GF-D8 (cell line): ENCODE results near the gene OSBPL6.
"Not testable (repeated sequence)": the region's sequence is repeated elsewhere in the genome, so short reads cannot be mapped to it uniquely, and the experiment has no call there.

Source experiments
- DNase-seq: peaks from one replicate; lab custom pipeline; 2025; lab: John Stamatoyannopoulos, UW

The OSBPL6 gene

GRCh38 chr2:178198441-178198840, 4.1 kb downstream of the OSBPL6 start:
- DNase-seq, result not testable (repeated sequence)

- no peak for DNase-seq
Measured at GRCh38 chr2:178199334-178199733, 5.0 kb downstream of the OSBPL6 start.

- no peak for DNase-seq
Measured at GRCh38 chr2:178200331-178200730, 6.0 kb downstream of the OSBPL6 start.

GRCh38 chr2:178202927-178203326, 8.6 kb downstream of the OSBPL6 start:
- no peak for DNase-seq

GRCh38 chr2:178204977-178205376, 10.7 kb downstream of the OSBPL6 start:
- no peak for DNase-seq

GRCh38 chr2:178205853-178206521, 11.7 kb downstream of the OSBPL6 start:
- DNase-seq, result no peak

GRCh38 chr2:178208336-178208735, 14.0 kb downstream of the OSBPL6 start:
- DNase-seq, result no peak

GRCh38 chr2:178208817-178209216, 14.5 kb downstream of the OSBPL6 start:
- no peak for DNase-seq

- DNase-seq, result no peak
Measured at GRCh38 chr2:178211460-178211859, 17.1 kb downstream of the OSBPL6 start.

GRCh38 chr2:178211943-178212342, 17.6 kb downstream of the OSBPL6 start:
- no peak for DNase-seq

GRCh38 chr2:178213991-178214390, 19.7 kb downstream of the OSBPL6 start:
- no peak for DNase-seq

- DNase-seq, result no peak
Measured at GRCh38 chr2:178219247-178219646, 24.9 kb downstream of the OSBPL6 start.

- DNase-seq, result no peak
Measured at GRCh38 chr2:178220814-178221213, 26.5 kb downstream of the OSBPL6 start.

- no peak for DNase-seq
Measured at GRCh38 chr2:178221556-178221955, 27.2 kb downstream of the OSBPL6 start.

GRCh38 chr2:178223806-178224205, 29.5 kb downstream of the OSBPL6 start:
- no peak for DNase-seq

- no peak for DNase-seq
Measured at GRCh38 chr2:178225006-178225805, 30.9 kb downstream of the OSBPL6 start.

- DNase-seq, result no peak
Measured at GRCh38 chr2:178227187-178227586, 32.9 kb downstream of the OSBPL6 start.

- DNase-seq, result peak; percentile 11
Measured at GRCh38 chr2:178229927-178230326, 35.6 kb downstream of the OSBPL6 start.

GRCh38 chr2:178230396-178230795, 36.1 kb downstream of the OSBPL6 start:
- DNase-seq, result no peak

- DNase-seq, result no peak
Measured at GRCh38 chr2:178233428-178233827, 39.1 kb downstream of the OSBPL6 start.

- DNase-seq, result no peak
Measured at GRCh38 chr2:178234648-178235047, 40.3 kb downstream of the OSBPL6 start.

GRCh38 chr2:178237488-178238153, 43.3 kb downstream of the OSBPL6 start:
- DNase-seq, result no peak

- no peak for DNase-seq
Measured at GRCh38 chr2:178238154-178238521, 43.8 kb downstream of the OSBPL6 start.
